COR-L47 (cell line): Measurements from ENCODE around the gene CCDC87.
"Not testable (repeated sequence)": the region's sequence is repeated elsewhere in the genome, so short reads cannot be mapped to it uniquely, and the experiment has no call there.

Source experiments
- DNase-seq: peaks from one replicate; lab custom pipeline; 2025; lab: John Stamatoyannopoulos, UW

Gene CCDC87

DNA sequence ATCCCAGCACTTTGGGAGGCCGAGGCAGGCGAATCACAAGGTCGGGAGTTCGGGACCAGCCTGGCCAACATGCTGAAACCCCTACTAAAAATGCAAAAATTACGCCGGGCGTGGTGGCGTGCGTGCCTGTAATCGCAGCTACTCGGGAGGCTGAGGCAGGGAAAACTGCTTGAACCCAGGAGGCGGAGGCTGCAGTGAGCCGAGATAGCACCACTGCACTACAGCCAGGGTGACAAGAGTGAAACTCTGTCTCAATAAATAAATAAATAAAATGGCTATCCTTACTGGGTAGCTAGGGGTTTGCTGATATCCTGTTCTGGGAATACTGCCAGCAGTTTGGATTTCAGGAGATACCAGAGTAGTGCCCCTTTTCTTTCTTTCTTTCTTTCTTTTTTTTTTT lies 21.2 kb upstream of the CCDC87 start:
- no peak for DNase-seq

DNA sequence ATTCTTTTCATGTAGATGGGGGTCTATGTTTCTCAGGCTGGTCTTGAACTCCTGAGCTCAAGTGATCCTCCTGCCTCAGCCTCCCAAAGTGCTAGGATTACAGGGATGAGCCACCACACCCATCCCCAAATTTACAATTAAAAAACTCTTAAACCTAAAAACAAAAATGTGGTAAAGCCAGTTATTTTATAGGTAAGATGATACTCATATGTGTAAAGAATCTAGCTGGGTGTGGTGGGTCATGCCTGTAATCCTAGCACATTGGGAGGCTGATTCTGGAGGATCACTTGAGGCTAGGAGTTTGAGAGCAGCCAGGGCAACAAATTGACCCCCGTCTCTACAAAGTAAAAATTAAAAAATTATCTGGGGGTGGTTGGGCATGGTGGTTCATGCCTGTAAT lies 19.6 kb upstream of the CCDC87 start:
- no peak for DNase-seq

DNA sequence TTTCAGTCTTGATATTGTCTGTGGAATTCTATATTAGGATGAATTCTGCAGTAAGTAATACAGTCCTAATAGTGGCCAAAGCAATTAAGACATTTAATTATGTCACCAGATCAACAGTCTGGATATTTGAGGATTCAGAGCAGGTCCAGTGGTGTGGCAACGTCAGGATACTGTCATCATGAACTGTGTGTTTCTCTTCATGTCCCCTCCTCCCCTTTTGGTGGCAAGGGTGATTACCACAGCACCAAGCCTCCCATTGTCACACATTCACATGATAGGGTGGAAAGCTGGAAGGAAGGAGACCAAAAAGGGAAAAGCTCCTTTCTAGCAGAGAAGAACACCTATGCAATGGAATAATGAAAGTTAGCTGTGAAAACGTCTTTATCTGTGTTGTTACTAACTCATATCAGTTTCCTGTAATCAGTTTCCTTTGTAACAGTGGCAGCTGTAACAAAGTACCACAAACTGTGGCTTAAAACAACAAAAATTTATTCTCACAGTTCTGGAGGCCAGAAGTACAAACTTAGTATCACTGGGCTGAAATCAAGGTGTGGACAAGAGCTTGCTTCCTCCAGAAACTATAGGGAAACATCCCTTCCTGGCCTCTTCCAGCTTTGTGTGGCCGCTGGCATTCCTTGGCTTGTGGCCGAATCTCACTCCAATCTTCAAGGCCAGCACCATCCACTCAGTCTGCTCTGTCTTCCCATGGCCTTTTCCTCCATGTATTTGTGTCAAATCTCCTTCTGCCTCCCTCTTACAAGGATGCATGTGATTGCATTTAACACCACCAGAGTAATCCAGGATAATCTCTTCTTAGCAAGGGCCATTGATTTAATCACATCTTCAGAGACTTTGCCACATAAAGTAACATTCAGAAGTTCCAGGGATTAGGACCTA lies 17.1 kb upstream of the CCDC87 start:
- no peak for DNase-seq

DNA sequence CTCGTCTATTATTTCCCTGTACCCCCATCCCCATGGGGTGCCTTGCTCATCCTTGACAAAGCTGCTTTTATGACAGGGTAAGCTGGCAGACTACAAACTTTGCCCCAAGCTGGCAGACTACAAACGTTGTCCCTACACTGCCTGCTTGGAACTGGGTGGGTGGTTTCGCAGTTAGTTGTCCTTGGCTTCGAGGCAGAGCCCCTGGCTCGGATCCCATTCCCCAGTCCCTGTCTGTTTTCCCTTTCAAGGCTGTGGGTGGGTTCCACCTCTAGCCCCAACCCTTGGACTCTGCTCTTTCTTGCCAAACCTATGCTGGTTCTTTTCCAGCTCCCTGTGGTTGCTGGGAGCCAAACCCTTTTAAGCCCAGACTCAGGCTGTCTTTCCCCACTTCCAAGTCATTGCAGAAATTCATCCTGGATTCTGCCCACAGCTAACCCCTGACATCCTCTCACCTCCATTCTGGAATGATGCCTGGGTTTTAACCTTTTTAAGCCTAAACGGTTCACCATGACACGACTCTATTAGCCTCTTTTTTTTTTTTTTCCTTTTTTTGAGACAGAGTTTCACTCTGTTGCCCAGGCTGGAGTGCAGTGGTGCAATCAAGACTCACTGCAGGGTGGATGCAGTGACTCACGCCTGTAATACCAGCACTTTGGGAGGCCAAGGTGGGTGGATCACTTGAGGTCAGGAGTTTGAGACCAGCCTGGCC lies 14.4 kb upstream of the CCDC87 start:
- no peak for DNase-seq

DNA sequence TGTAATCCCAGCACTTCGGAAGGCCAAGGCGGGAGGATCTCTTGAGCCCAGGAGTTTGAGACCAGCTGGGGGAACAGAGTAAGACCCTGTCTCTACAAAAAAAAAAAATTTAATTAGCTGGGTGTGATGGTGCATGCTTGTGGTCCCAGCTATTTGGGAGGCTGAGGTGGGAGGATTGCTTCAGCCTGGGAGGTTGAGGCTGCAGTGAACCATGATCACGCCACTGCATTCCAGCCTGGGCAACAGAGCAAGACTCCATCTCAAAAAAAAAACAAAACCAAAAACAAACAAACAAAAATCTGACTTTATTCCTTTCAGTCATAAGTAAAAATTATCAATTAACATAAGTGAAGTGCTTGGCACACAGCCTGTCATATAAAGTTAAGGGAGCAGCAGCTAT lies 13.7 kb upstream of the CCDC87 start:
- not testable (repeated sequence) for DNase-seq

DNA sequence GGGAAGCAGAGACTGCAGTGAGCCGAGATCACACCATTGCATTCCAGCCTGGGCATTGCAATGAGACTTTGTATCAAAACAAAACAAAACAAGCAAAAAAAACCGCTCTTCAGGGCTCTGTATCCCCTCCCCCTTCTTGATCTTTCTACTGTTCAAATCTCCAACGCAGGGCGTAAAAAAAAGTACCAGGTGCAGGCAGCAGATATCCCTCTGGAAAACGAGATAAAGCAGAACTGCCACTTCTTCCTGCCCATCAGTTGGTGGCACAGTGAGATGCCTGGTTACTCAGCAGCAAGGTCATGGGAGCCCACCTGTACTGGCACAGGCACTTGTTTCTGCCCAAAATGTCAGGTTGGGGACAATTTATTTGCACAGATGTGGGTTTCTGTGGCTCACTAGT lies 11.3 kb upstream of the CCDC87 start:
- DNase-seq = no peak

DNA sequence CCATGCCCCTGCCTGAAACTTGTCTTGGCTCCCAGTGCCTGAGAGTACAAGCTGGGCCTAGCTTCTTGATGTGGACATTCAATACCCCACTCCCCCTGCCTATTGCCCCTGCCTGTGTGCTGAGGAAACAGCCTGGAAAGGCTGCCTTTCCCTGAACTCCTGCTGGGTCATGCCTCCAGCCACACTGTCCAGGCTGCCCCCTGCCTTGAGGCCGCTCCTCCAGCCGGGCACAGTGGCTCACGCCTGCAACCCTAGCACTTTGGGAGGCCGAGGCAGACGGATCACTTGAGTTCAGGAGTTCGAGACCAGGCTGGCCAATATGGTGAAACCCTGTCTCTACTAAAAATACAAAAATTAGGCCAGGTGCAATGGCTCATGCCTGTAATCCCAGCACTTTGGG lies 10.2 kb upstream of the CCDC87 start:
- DNase-seq = no peak

DNA sequence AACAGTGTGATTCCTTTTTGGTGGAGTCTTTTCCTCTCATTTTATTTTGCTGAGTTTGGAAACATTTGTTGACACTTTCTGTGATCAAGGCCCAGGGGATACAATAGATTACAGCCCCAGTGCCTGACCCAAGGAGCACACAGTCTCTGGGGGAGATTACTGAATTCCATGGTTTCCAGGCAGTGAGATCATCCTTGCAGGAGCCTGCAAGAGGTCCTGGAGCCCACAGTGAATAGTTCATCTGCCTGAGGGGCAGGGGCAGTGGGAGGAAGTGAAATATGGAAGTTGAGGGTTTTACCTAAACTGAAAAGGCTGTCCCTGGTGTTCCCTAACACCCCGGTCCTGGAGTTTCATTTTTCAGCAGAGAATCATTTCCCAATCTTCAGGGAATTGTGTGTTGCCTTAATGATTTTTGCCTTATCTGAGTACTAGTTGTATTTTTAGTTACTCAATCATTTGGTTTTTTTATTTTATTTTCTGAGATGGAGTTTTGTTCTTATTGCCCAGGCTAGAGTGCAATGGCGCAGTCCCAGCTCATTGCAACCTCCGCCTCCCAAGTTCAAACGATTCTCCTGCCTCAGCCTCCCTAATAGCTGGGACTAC lies 7.9 kb upstream of the CCDC87 start:
- no peak for DNase-seq

DNA sequence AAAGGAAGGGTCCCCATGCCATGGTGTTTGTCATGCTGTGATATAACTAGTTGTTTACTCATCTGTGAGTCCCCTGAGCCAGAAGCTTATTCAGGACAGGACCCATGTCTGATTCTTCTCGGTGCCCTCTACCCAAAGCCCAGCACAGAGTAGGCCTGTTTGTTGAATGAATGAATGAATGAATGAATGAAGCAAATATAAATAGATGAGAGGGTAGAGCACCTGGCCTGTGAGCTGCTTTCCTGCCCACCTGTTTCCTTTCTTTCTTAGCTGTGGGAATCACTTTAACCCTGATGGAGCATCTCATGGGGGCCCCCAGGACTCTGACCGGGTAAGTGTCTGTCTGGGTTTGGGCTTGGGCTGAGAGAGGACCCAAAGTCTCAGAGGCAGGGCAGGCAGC lies 7.4 kb upstream of the CCDC87 start:
- no peak for DNase-seq

DNA sequence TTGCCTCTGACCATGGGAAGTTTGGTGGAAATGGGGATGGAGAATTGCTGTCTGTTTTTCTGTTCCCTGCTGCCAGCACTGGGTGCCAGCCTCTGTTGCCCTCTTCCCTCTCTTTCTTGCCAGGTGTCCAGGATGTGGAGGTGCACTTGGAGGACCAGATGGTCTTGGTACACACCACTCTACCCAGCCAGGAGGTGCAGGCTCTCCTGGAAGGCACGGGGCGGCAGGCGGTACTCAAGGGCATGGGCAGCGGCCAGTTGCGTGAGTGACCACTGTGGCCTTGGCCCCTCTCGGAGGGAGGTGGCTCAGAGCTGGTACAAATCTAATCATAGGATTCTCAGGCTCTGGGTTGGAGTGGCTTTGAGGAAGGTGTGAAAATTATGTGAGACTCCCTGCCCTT lies 6.1 kb upstream of the CCDC87 start:
- no peak for DNase-seq

DNA sequence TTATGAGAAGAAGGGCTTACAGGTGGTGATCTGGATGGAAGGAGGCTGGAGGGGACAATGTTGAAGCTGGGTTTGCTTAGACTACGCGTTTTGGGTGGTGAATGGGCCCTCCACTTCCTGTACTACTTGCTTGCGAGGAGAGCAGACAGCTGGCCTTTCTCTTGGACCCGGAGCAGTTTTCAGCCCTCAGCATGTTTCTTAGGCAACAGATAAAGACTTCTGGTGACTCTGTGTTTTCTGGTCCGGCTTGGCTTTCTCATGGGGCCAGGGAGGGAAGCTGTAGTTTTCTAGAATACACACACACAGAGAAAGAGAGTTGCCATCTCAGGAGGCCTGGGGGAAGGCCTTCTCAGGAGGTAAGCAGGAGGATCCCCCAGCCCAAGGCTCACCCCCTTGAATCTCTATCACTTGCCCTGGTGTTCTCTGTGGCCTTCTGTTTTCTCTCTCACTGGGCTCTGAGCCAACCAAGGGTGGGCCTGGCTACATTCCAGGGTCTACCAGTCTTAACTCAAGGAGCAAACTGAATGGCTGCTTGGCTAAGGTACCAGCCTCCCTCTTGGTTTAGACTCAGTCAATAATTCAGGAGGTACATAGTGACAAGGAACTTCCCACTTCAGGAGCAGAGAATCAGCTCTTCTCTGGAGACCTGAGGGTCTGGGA lies 2.5 kb upstream of the CCDC87 start:
- no peak for DNase-seq

DNA sequence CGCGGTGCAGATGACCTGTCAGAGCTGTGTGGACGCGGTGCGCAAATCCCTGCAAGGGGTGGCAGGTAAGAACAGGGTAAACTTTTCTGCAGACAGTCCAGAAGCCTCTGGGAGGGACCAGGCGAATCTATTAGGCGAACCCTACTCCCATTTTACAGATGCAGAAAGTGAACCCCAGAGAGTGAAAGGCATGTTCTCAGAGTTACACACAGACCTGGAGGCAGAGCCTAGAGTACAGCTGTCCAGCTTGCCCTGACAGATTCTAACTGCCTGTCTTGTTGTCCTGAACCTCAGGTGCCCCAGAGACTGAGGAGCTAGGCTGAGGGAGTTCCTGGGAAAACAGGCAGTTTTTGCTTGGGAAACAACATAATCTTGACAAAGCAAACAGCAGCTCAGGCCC lies 787 bp upstream of the CCDC87 start:
- no peak for DNase-seq

DNA sequence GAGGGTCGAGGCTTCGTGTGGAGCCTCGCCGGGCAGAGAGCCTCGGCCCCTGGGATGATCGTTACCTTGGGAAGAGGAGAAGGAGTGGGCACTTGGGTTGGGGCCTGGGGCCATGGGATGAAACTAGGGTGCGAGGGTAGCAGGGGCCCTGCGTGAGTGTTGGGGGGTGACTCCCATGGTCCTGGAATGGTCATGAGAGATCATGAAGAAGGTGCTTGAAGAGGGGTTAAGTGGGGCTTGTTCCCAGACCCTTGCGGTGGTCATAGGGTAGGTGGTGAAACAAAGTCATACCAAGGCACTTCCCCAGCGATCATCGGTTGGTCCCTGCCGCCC lies 406 bp upstream of the CCDC87 start:
- no peak for DNase-seq

DNA sequence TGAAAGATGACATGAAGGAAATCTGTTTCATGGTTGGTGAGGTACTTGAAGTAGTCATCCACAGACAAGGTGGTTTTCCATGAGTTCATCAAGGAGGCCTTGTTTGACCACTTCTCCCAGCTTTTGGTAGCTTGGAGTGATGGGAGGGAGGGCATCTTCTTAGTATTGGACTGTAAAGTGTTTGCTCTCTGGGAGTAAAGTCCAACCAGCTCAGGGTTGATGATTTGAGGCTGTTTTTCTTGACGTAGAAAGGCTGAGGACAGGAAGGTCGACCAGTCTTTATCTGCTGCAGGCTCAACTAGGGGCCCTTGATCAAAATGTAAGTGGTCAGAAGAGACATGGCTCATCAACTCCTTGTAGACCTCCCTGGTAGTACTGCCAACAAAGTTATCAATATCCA lies 1.7 kb downstream of the CCDC87 start:
- no peak for DNase-seq

DNA sequence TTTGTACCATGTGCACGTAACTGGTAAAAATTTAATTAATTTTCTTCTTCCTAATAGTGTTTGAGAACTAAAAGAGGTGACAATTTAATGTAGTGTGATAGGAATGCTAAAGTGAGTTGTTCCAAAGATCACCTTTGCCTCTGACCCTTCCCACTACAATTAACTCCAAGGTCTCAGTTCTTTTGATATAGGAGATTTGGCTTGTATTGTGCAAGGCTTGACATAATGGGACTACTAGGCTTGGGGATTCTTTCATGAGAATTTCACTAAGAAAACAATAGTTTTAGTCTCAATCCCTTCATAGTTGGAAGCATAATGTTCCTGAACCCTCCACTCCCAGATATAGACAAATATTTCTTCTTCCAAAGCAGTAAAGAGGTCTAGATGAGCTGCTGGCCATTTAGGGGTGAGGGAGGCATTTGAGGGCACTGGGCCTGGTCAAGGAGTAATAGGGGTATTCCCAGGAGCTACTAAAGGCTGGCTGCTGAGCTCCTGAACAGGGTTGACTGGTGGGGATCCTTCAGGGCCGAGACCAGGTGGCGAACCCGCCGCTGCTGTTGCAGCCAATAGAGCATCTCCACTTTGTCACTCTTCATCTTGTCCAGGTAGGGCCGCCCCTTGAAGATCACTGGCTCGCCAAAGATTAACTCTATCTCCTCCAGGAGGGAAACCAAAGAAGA lies 2.7 kb downstream of the CCDC87 start:
- DNase-seq = no peak

DNA sequence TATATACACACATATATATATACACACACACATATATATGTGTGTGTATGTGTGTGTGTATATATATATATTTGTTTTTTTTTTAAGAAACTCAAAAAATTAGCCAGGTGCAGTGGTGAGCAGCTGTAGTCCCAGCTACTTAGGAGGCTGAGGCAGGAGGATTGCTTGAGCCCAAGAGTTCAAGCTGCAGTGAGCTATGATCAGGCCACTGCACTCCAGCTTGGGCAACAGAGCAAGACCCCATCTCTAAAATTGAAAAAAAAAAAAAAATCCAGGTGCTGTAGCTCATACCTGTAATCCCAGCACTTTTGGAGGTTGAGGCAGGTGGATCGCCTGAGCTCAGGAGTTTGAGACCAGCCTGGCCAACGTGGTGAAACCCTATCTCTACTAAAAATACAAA lies 3.5 kb downstream of the CCDC87 start:
- not testable (repeated sequence) for DNase-seq

DNA sequence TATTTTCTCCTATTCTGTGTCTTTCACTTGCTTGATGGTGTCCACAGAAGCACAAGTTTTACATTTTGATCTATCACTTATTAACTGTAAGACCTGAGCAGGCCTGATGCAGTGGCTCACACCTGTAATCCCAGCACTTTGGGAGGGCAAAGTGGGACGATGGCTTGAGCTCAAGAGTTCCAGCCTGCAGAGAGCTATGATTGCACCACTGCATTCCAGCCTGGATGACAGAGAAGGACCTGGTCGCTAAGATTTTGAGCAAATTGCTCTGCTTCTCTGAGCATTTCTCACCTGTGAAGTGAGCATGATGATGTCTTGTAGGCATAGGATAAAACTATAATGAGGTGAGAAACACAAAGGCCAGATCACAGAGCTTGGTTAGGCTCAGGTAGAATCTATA lies 6.7 kb downstream of the CCDC87 start:
- no peak for DNase-seq

DNA sequence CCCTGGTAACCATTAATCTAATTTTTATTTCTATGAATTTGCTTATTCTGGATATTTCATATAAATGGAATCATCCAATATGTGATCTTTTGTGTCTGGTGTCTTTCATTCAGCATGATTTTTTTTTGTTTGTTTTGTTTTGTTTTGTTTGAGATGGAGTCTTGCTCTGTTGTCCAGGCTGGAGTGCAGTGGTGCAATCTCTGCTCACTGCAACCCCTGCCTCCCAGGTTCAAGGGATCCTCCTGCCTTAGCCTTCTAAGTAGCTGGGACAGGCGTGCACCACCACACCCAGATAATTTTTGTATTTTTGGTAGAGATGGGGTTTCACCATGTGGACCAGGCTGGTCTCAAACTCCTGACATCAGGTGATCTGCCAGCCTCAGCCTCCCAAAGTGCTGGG lies 7.4 kb downstream of the CCDC87 start:
- DNase-seq = not testable (repeated sequence)

DNA sequence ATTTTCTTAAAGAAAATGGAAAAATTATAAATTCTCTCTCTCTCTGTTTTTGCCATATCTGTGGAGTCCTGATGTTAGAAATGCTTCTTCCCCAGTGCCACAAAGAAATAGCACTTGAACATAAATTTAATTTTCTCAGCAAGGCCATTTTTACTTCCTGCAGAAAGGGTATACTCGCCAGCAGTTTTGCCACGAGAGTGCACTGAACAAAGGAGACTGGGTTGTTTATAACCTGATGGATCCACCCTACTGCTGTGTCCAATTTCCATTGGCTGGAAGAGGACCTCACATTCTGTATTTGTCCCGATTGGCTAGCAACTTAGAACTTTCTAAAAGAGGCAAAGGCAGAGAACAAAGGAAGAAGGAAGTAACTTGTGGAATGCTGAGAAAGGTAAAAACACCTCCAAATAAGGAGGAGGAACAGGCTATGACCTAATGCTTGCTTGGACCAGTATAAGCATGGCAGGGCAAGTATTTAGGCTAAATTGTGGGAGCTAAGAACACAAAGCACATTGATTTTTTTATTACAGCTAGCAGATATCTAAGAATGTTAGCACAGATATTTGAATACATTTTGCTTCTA lies 10.2 kb downstream of the CCDC87 start:
- DNase-seq = not testable (repeated sequence)

DNA sequence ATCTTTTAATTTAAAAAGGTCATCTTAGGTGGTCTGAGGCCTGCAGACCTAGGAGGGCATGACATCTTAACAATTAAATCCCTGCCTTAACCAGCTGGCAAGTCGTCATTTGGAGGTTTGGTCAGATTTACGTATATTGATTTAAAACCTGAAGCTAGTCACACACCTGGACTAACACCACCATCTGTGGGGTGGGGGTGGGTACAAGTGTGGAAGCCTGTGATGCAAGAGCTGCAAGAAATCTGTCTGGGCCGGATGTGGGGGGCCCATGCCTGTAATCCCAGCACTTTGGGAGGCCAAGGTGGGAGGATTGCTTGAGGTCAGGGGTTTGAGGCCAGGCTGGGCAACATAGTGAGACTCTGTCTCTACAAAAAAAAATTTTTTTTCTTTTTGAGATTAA lies 11.6 kb downstream of the CCDC87 start:
- DNase-seq = no peak

DNA sequence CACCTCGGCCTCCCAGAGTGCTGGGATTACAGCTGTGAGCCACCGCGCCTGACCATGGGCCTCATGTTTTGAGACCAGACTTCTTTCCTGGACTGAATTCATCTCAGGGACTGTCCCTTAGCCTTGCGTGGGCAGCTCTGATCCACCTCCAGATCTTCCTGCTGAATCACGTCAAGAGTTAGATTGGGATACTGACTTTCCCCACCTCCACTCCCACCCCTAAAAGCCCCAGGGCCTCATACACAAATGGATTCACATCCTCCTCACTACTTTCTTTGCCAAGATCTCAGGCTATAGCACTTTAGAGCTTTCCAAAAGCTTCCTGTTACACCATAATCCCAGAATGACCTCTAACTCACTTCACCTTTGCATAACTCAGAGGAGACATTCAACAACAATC lies 12.1 kb downstream of the CCDC87 start:
- DNase-seq = no peak
